Prostate gland (tissue), 2 donors: ENCODE results near the gene LGR4. TPM values are rescaled to one million over a fixed set of nuclear protein-coding genes. Genes with fewer than 3 reads are reported as not detected.

Experiments used
- DNase-seq: peaks from one replicate; pipeline ENCODE4 v3.0.0-alpha.2; 2019; ENCODE audit warnings: low spot score
- H3K27ac ChIP-seq, 2 donors: fragments of 200-600 bp; sonication (generic); 2 replicates each; pipeline ENCODE4 v1.5.1; 2017 to 2019
- H3K27me3 ChIP-seq: fragments of 200-600 bp; sonication (generic); replicated peaks from 2 replicates; pipeline ENCODE4 v1.5.1; 2019; ENCODE audit not compliant: insufficient read depth
- H3K36me3 ChIP-seq, 2 donors: fragments of 200-600 bp; sonication (generic); 1 replicate in 1 of 2; 2 replicates in 1 of 2; pipeline versions ENCODE4 v1.5.1 to v1.8.1; 2017 to 2019
- H3K4me1 ChIP-seq: fragments of 200-600 bp; sonication (generic); replicated peaks from 2 replicates; pipeline ENCODE4 v1.5.1; 2019
- H3K4me3 ChIP-seq, 2 donors: fragments of 200-600 bp; sonication (generic); 2 replicates each; pipeline ENCODE4 v1.5.1; 2017 to 2019
- H3K9me3 ChIP-seq: fragments of 200-600 bp; sonication (generic); 2 replicates; pipeline ENCODE4 v1.5.1; 2017
- CTCF ChIP-seq, 4 experiments: fragments of 200-600 bp in 2 of 4; fragments of 450-650 bp in 2 of 4; sonication (generic) in 2 of 4; IDR thresholded peaks; 1 replicate in 3 of 4; 2 replicates in 1 of 4; pipeline ENCODE4 v1.5.1; 2016 to 2019; ENCODE audit warnings: antibody characterized with exemption in 4 of 4, mild to moderate bottlenecking in 2 of 4, moderate library complexity in 2 of 4
- POLR2A ChIP-seq: fragments of 450-650 bp; IDR thresholded peaks from one replicate; pipeline ENCODE4 v1.6.1; 2016; ENCODE audit warnings: antibody characterized with exemption, mild to moderate bottlenecking
- POLR2AphosphoS5 ChIP-seq: sonication (generic); formaldehyde crosslinking; IDR thresholded peaks from one replicate; pipeline ENCODE4 v1.6.1; 2017; ENCODE audit warnings: antibody characterized with exemption
- WGBS: methylation state at CpG from one replicate; pipeline ENCODE4 v1.1.5; 2018; 5-methylcytosine and 5-hydroxymethylcytosine counted together
- intact Hi-C: fragments of 100-400 bp; cut with DNase I; formaldehyde crosslinking; loops from one replicate; pipeline ENCODE4 v1.14.2; 2022
- total RNA-seq, 2 donors: library from RNA; depleted of rRNA; stranded (reverse); fragments of >200 nt; gene quantifications; one replicate each; pipeline ENCODE4 v1.1.0, GENCODE V29; 2016

Gene LGR4
- total RNA-seq, 2 donors from 2014 or later, result 49.2 to 97.2 TPM

- no peak overlapping the region for H3K27ac ChIP-seq
- TF ChIP-seq CTCF (IDR thresholded peaks at IDR 0.05) (no peak), POLR2A (no peak)
- H3K36me3 ChIP-seq, result no peaks in the 10 kb centered on the region
- intact Hi-C loops, result no loop called here
- H3K4me3 ChIP-seq, result no peak overlapping the region
- DNase-seq, result no peak
- H3K9me3 ChIP-seq, result no peaks in the 10 kb centered on the region
- no peaks in the 10 kb centered on the region for H3K27me3 ChIP-seq
- no peaks in the 10 kb centered on the region for H3K4me1 ChIP-seq
Measured at GRCh38 chr11:27456795-27457329, 15.7 kb downstream of the LGR4 start.

GRCh38 chr11:27456140-27456794 lies 16.3 kb downstream of the LGR4 start:
- Histone ChIP-seq H3K27me3 (no peaks in the 10 kb centered on the region), H3K4me1 (no peaks in the 10 kb centered on the region), H3K4me3 (no peak overlapping the region), H3K36me3 (no peaks in the 10 kb centered on the region), H3K27ac (no peak overlapping the region), H3K9me3 (no peaks in the 10 kb centered on the region)
- DNase-seq, result no peak
- intact Hi-C loops, result no loop called here
- TF ChIP-seq CTCF (IDR thresholded peaks at IDR 0.05) (no peak), POLR2A (no peak), POLR2AphosphoS5 (no peak)
- WGBS, result 43% methylated on average over 2 of the region's 2 CpGs

GRCh38 chr11:27455667-27456066 lies 16.9 kb downstream of the LGR4 start:
- Histone ChIP-seq H3K4me3 (no peak overlapping the region), H3K36me3 (no peaks in the 10 kb centered on the region), H3K9me3 (no peaks in the 10 kb centered on the region), H3K27ac (no peak overlapping the region), H3K4me1 (no peaks in the 10 kb centered on the region), H3K27me3 (no peaks in the 10 kb centered on the region)
- WGBS, result 89% methylated on average over 4 of the region's 4 CpGs
- DNase-seq, result no peak
- intact Hi-C loops, result no loop called here
- TF ChIP-seq POLR2AphosphoS5 (no peak), POLR2A (no peak), CTCF (IDR thresholded peaks at IDR 0.05) (no peak)

GRCh38 chr11:27453701-27454100 lies 18.9 kb downstream of the LGR4 start:
- Histone ChIP-seq H3K27me3 (no peaks in the 10 kb centered on the region), H3K27ac (no peak overlapping the region), H3K36me3 (no peaks in the 10 kb centered on the region), H3K4me1 (no peaks in the 10 kb centered on the region), H3K9me3 (no peaks in the 10 kb centered on the region), H3K4me3 (no peak overlapping the region)
- intact Hi-C loops, result no loop called here
- DNase-seq, result no peak
- TF ChIP-seq POLR2A (no peak), POLR2AphosphoS5 (no peak), CTCF (IDR thresholded peaks at IDR 0.05) (no peak)
- WGBS, result 100% methylated on average over 1 of the region's 1 CpG

GRCh38 chr11:27452147-27452546 lies 20.4 kb downstream of the LGR4 start:
- Histone ChIP-seq H3K9me3 (no peaks in the 10 kb centered on the region), H3K27me3 (no peaks in the 10 kb centered on the region), H3K36me3 (no peaks in the 10 kb centered on the region), H3K27ac (no peak overlapping the region), H3K4me3 (no peak overlapping the region), H3K4me1 (no peaks in the 10 kb centered on the region)
- no peak for DNase-seq
- 94% methylated on average over 3 of the region's 3 CpGs for WGBS
- intact Hi-C loops, result no loop called here
- TF ChIP-seq CTCF (IDR thresholded peaks at IDR 0.05) (no peak), POLR2AphosphoS5 (no peak), POLR2A (no peak)
